NK-92 treated with Interleukin-12 subunit alpha and Interleukin-12 subunit beta, amount 100 ng/mL, for 24 hours (cell line): ENCODE data around the gene MINPP1.

Experiments
- DNase-seq: peaks from one replicate; lab custom pipeline; 2025; lab: John Stamatoyannopoulos, UW

The MINPP1 gene

DNA sequence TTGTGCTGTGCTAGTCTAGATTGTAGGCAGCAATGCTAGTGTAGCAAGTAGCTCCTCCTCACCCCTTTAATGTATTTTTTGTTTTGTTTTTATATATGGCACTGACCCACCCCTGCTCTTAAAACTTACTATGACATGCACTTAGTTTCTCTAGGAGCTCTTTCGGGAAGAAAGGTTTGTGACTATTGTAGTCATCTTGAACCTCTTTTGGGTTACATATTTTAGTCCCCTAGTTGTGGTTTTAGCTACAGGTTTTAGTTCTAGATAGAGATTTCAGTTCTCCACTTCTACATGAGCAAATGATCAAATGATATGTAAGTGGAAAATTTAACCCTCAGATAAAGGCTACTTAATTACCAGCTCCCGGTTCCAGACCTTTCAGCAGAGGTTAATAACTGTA lies 14.9 kb downstream of the MINPP1 start:
- DNase-seq = no peak

DNA sequence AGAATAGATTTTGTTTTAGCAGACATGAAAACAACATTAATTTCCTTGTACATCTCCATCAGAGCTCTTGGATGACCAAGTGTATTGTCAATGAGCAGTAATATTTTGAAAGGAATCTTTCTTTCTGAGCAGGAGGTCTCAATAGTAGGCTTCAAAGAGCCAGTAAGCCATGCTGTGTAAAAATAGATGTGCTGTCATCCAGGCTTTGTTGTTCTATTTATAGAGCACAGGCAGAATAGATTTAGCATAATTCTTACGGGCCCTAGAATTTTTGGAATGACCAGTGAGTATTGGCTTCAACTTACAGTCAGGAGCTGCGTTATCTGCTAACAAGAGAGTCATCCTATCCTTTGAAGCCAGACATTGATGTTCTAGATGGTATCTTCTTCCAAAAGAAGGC lies 19.0 kb downstream of the MINPP1 start:
- DNase-seq = no peak

DNA sequence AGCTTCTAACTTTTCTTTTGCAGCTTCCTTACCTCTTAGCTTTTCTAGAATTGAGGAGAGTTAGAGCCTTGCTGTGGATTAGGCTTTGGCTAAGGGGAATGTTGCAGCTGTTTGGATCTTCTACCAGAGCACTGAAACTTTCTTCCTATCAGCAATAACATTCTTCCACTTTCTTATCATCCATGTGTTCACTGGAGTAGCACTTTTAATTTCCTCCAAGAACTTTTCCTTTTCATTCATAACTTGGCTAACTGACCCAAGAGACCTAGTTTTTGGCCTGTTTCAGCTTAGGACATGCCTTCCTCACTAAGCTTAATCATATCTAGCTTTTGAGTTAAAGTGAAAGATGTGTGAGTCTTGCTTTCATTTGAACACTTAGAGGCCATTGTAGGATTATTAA lies 19.6 kb downstream of the MINPP1 start:
- DNase-seq = no peak

DNA sequence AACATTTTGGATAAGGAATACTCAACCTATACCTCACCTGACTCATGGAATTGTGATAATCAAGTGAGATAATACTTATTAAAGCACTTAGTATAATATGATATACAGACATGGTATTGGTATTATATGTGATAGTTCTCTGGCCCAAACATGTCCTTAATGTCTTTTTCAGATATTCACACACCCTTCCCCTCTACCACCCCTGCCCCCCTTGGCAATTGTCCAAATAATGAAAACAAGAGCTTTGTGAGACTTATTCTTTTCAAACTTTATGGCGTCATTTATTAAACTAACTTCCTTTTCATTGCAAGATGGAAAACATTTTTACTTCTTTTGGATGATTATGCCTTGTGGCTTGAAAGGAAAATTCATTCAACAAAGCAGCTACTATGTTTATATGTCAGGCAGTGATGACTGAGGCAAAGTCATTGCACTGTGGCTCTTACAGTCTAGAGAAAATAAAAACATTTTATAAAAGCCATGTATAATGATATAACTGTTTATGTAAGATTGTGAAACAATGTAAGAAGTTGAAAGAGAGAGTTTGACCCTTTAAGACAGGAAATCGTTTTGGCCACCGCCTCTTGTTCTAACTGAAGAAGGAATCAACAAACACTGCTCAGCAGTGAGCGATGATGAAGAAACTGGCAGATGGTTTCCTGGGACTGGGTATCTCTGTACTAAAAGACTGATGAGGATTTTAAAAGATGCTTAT lies 27.4 kb downstream of the MINPP1 start:
- no peak for DNase-seq

DNA sequence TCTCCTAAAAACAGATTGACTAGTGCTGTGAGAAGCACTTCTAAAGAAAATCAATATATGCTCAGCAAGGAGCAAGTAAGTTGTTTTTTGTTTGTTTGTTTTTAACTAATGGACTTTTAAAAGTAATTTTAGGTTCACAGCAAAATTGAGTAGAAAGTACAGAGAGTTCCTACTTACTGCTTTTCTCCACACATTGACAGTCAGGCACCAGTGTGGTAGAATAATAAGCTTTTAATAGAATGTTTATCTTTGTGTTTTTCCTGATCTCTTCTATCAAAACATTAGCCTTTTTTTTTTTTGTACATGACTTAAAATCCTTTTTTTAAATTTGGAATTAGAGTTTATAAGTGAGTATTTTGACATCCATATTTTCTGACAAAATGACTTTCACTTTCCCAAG lies 28.0 kb downstream of the MINPP1 start:
- no peak for DNase-seq

DNA sequence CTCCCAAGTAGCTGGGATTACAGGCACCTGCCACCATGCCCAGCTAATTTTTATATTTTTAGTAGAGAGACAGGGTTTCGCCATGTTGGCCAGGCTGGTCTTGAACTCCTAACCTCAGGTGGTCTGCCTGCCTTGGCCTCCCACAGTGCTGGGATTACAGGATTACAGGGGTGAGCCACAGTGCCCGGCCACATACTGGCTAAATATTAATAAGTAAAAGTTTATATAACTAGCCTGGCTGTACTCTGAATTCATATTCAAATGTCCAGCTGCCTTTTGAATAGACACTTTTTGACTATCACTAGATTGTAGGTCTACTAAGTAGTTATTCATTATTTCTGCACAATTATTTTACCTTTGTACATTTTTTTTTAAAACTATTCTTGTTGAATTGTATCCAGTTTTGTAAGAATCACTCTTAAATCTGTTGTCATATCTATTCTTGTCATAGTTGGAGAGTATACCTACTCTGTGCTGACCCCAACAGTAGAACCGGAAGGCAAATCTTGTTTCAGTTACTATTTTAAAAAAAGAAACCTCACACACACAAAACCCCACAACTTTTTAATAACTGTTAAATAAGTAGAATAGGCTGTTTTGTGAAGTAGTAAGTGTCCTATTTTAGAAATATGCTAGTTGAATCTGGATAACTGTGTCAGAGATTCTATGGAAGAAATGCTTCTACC lies 29.6 kb downstream of the MINPP1 start:
- no peak for DNase-seq

DNA sequence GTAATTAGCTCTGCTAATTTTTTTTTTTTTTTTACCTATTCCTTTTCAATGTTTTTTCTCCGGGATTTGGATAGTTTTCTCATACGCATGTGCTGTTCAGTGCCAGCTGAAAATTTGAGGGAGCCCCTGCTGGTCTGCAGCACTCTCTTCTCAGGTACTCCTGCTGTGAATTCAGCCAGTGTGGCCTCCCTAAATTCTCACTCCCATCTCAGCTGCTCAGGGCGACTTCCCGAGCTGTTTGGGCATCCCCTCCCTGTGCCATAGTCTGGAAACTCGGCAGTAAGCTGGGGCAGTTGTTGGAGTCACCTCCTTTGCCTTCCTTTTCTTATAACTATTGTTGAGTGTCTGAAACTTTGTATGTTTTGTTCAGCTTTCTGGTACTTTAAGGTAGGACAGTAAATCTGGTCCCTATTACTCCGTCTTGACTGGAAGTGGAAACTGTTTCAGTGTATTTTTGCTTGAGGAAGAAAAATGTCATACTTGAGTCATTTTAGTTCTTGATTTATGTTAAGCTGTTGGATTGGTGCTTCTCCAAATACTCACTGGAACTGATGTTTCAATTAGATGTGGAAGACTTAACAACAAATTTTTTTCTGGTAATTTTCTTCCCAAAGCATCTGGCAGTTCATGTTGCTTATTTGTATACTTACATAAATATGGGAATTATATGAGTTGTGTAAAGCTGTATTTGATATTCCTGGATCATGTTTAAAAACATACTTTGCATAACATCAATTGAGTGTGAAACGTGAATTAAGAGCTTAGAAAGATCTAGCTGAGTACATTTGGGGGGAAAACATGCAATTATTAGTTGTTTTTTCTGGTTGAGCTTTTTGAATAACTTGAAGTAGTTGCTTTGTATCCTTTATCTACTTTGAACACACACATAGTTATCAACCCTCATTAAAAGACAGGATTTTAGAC lies 33.7 kb downstream of the MINPP1 start:
- no peak for DNase-seq

DNA sequence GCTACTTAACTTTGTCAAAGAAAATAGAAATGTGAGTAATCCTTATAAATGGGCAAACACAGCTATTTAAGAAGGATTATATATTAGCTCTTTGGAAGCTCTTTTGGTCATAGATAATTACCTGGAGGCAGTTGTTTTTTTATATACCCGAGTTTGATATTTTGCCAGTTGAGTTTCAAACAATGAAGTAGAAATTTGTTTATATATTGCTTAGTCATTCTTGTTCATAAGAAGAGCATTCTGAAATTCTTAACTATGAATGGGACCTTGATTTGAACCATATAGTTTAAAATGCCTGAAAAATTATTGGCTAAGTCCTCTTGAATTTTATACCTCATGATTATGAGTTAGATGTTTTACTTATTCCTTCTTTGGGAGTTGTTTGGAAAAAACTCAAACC lies 36.4 kb downstream of the MINPP1 start:
- no peak for DNase-seq

DNA sequence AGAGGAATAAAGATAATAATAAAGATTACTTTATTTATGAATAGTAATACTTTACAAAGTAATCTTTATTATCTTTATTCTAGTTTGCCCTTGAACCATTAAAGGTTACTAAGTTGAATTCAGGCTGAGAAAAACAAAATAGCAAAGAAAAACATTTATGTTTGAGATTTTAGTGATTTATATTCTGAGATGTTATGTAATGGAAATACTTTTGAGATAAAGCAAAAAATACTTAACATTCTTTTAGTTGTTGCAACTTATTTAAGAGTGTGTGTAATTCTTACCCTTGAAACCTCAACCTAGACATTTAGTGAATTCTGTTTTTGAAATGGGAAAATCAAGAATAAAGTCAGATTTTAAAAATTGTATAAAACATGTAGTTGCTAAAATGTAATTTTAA lies 40.0 kb downstream of the MINPP1 start:
- DNase-seq = no peak

DNA sequence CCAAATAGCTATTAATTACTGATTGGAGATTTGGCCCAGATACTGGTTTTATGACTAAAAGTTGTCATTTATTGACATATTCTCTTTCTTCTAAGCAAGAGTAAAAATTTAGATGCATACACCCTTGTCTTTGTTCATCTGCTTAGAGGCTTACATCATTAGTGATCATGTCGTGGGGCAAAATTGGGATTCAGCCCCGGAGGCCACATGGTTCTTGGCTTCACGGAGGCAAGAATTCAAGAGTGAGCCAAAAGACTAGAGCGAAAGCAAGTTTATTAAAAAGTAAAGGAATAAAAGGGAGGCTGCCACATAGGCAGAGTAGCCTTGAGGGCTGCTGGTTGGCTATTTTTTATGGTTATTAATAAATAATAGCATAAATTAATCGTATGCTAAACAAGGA lies 41.1 kb downstream of the MINPP1 start:
- DNase-seq = no peak

DNA sequence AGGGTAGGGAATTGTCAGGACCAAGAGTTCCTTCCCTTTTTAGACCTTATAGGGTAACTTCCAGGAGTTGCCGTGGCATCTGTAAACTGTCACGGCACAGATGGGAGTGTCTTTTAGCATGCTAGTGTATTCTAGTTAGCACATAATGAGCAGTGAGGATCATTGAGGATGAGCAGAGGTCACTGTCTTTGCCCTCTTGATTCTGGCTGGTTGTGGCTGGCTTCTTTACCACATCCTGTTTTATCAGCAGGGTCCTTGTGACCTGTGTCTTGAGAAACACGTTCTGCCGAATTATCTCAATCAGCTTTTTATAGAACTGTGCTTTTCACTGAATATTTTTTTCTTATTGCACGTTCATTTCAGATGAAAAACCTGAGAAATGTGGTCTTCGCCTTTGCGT lies 41.5 kb downstream of the MINPP1 start:
- DNase-seq = no peak

DNA sequence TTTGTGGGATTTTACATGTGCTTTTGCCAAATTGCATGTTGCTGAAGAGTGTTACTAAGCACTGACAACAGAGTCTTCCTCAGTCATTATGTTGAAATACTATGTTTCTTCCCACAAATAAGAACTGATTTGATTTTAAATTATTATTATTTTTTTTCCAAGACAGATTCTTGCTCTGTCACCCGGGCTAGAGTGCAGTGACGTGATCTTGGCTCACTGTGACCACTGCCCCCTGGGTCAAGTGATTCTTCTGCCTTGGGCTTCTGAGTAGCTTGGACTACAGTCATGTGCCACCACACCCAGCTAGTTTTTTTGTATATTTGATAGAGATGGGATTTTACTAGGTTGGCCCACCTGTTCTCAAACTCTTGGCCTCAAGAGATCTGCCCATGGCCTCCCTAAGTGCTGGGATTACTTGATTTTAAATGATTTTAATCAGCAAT lies 42.3 kb downstream of the MINPP1 start:
- DNase-seq = no peak

DNA sequence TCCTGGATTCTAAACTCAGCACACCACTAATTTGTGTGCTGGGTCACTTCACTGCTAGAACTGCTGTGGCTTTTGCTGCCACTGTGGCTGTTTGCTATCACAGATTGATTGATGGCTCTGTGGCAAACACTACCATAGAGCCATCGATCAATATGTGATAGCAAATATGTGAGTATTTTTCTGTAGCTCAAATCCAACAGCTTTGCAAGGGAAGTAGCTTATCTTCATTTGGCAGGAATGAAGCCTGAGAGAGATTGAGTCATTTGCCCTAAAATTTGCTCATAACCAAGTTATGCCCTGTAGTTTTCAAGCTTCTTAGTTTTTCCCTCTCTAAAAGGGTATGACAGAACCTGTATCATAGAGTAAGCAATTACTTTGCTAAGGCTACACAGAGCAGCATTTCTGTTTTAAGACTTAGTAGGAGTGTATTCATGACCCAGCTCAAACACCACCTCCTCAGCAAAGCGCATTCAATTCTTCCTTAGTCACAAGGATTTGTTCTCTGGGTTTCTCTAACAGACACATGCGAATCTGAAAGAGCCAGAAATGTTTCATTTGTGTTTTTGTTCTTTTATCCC lies 43.1 kb downstream of the MINPP1 start:
- no peak for DNase-seq

DNA sequence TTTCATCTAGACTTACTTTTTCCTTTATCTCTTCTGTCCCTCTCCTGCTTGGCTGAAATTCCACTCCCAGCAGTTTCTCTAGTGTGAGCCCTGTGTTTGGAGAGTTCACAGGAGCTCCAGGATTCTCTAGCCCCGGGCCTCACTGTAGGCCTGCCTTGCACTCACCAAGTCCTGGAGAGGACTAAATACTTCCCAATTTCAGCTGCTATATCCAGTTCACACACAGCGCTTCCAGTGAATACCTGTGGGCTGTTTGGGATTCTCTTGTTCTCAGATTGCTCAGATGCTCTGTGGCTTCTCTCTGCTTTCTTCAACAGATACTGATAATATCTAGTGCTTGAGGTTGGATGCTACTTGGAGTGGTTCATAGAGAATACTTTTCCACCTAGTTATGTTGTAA lies 46.0 kb downstream of the MINPP1 start:
- DNase-seq = no peak

DNA sequence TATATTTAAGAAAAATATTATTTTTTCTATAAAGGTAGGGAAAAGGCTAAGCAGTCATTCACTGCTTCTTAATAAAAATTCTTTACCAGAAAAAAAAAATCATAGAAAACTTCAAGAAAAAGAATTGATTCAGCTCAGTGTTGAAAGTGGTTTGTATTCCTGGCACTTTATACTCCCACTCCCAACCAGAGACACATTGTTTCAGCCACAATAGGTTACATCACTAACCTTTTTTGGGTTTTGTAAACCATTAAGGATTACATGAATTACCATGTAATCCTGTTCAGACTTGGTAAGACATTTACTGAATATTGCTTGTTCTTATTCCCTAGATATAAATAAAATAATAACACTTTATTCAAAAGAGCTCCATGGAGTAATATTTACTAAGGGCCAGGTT lies 46.6 kb downstream of the MINPP1 start:
- no peak for DNase-seq

DNA sequence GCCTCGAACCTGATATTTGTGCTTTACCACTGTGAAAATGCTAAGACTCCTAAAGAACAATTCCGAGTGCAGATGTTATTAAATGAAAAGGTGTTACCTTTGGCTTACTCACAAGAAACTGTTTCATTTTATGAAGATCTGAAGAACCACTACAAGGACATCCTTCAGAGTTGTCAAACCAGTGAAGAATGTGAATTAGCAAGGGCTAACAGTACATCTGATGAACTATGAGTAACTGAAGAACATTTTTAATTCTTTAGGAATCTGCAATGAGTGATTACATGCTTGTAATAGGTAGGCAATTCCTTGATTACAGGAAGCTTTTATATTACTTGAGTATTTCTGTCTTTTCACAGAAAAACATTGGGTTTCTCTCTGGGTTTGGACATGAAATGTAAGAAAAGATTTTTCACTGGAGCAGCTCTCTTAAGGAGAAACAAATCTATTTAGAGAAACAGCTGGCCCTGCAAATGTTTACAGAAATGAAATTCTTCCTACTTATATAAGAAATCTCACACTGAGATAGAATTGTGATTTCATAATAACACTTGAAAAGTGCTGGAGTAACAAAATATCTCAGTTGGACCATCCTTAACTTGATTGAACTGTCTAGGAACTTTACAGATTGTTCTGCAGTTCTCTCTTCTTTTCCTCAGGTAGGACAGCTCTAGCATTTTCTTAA lies 47.7 kb downstream of the MINPP1 start:
- no peak for DNase-seq

DNA sequence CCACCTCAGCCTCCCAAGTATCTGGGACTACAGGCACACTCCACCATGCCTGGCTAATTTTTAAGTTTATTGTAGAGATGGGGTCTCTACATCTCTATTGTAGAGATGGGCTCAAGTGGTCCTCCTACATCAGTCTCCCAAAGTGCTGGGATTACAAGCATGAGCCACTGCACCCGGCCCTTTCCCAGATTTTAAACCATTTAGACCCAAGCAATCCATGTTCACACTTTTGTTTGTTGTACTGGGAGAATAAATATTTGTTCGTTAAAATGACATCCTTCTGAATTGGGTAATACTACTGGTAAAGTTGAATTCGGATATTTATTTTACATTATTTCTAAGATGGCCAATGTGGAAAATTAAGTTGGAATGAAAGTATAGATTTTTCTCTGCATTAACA lies 52.7 kb downstream of the MINPP1 start:
- DNase-seq = no peak

DNA sequence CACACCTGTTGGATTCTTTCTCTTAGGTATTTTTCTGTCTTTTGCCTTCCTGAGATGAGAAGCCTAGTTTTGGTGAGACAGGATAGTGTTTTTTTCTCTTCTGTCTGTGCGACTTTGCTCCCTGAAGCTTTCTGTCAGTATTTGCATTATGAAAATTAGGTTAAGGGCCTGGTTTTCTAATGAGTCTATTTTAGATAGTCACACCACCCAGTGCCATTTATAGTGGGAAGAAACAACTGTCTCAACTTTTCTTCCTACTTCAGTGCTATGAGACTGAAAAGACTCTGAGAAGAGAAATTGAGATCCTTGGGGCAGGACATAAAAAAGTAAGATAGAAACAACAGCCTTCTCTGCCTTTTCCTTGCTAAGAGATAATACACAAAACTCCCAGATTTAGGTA lies 53.6 kb downstream of the MINPP1 start:
- no peak for DNase-seq

DNA sequence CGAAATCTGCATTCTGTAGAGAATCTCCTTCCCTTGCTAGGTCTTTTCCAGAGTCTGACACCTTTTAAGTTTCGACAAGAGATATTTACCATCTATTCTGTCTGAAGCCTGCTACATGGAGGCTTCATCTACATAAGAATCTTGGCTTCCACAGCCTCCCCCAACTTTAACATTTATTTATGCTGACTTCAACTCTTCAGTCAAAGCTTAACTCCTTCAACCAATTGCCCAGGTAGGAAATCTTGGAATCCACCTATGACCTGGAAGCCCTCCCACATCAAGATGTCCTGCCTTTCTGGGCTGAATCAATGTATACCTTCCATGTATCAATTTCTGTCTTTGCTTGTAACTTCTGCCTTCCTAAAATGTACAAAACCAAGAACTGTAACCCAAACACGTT lies 54.7 kb downstream of the MINPP1 start:
- DNase-seq = no peak

DNA sequence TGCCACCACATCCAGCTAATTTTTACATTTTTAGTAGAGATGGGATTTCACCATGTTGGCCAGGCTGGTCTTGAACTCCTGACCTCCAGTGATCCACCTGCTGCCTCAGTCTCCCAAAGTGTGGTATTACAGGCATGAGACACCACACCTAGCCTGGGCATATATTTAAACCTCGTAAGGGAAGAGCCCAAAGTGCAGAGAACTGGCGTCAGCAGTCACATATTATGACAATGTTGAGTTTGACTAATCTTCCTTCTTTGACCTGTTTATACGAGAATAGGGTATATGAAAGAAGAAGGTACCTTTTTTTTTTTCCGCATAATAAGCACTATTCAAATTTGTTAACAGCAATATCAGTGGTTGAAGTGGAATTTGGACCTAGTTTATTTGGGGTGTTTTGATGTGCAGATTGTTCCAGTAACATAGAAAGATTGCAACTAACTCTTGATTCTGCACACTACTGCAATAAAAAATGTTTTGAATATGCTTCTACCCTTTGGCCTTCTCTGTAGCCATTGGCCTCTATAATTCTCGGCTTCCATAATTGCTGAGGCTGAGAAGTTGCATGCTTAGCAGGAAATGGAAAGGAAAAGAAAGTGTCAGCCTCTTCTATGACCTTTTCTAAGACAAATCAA lies 55.9 kb downstream of the MINPP1 start:
- no peak for DNase-seq

DNA sequence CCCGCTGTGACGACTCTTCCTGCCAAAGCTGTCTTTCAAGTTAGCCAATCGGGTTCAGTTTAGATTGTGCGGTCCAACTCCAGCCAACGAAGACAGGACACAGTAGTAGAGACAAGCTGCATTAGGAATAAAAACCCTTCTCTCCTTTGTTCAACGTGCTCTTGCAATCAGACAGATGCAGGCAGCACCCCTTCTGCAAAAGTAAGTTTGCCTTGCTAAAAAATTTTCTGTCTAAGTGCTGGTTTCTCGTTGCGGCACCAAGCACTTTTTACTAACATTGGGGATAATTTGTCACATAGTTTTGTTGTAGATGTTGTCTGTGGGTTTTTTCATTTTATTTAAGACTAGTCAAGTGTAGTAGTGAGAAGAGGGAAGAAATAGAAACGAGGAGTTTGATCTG lies 58.1 kb downstream of the MINPP1 start:
- DNase-seq = no peak
